GM12892 (cell line): ENCODE measurements around the gene FGD4. TPM values are rescaled to one million over a fixed set of nuclear protein-coding genes. Genes with fewer than 3 reads are reported as not detected.

Source experiments
- DNase-seq: peaks from one replicate; pipeline ENCODE4 v3.0.0; 2011; ENCODE audit not compliant: insufficient read length
- FAIRE-seq: peaks from 2 replicates; lab custom pipeline; 2011; peaks lifted over from hg19 to GRCh38; lab: Jason Lieb, UNC
- POLR2A ChIP-seq: IDR thresholded peaks from 2 replicates; pipeline ENCODE4 v1.6.1; 2011; ENCODE audit warnings: low read depth, low read length, control low read depth
- POLR2AphosphoS5 ChIP-seq: IDR thresholded peaks from 2 replicates; pipeline ENCODE4 v1.6.1; 2011; ENCODE audit warnings: low read depth, low read length, control low read depth
- TAF1 ChIP-seq: IDR thresholded peaks from 2 replicates; pipeline ENCODE4 v1.6.1; 2011; ENCODE audit warnings: low read depth, mild to moderate bottlenecking, control low read depth, low read length, borderline replicate concordance
- polyA plus RNA-seq: library from polyadenylated mRNA; unstranded; fragments of >200 nt; gene quantifications from one replicate; pipeline ENCODE4 v1.2.1, GENCODE V29; 2012; ENCODE audit warnings: missing spikeins, inconsistent platforms; ENCODE audit not compliant: missing spikeins

Gene FGD4
- polyA plus RNA-seq, result not detected

- DNase-seq (peak; percentile 76), FAIRE-seq (peak; percentile 63)
- TF ChIP-seq TAF1 (no peak), POLR2AphosphoS5 (no peak), POLR2A (no peak)
These were observed at the start of gene FGD4 for GRCh38 chr12:32399370-32400113. TSS of gene FGD4 (plus strand) at chr12:32399558.

- TF ChIP-seq TAF1, result no peak
- TF ChIP-seq POLR2AphosphoS5, result no peak
- TF ChIP-seq POLR2A, result no peak
- DNase-seq (no peak), FAIRE-seq (no peak)
These were observed 45.8 kb upstream of the FGD4 start for GRCh38 chr12:32353540-32353939.

- TF ChIP-seq POLR2AphosphoS5 (no peak), POLR2A (no peak), TAF1 (no peak)
- FAIRE-seq (no peak), DNase-seq (no peak)
These were observed 41.6 kb upstream of the FGD4 start for GRCh38 chr12:32357601-32358249.

- DNase-seq, result no peak
- no peak for FAIRE-seq
- TF ChIP-seq TAF1 (no peak), POLR2A (no peak), POLR2AphosphoS5 (no peak)
These were observed 38.4 kb upstream of the FGD4 start for GRCh38 chr12:32360956-32361355.

GRCh38 chr12:32362892-32363291 is 36.5 kb upstream of the FGD4 start:
- no peak for FAIRE-seq
- no peak for DNase-seq
- TF ChIP-seq POLR2A, result no peak
- no peak for TF ChIP-seq POLR2AphosphoS5
- TF ChIP-seq TAF1, result no peak

- DNase-seq (no peak), FAIRE-seq (peak; percentile 74)
- TF ChIP-seq POLR2A, result no peak
- TF ChIP-seq POLR2AphosphoS5, result no peak
- TF ChIP-seq TAF1, result no peak
These were observed 33.8 kb upstream of the FGD4 start for GRCh38 chr12:32365473-32366064.

GRCh38 chr12:32366714-32367113 is 32.6 kb upstream of the FGD4 start:
- TF ChIP-seq POLR2AphosphoS5, result no peak
- no peak for TF ChIP-seq TAF1

GRCh38 chr12:32367381-32367780 is 32.0 kb upstream of the FGD4 start:
- FAIRE-seq, result no peak
- TF ChIP-seq TAF1, result no peak
- TF ChIP-seq POLR2A, result no peak
- no peak for TF ChIP-seq POLR2AphosphoS5
- no peak for DNase-seq

More at GRCh38 chr12:32366714-32367113, 32.6 kb upstream of the FGD4 start:
- DNase-seq, result no peak
- no peak for FAIRE-seq

GRCh38 chr12:32369202-32369601 is 30.2 kb upstream of the FGD4 start:
- DNase-seq (no peak), FAIRE-seq (no peak)
- no peak for TF ChIP-seq POLR2A
- no peak for TF ChIP-seq TAF1
- TF ChIP-seq POLR2AphosphoS5, result no peak

- no peak for DNase-seq
- no peak for FAIRE-seq
- TF ChIP-seq POLR2AphosphoS5 (no peak), POLR2A (no peak), TAF1 (no peak)
These were observed 21.9 kb upstream of the FGD4 start for GRCh38 chr12:32377344-32378055.

GRCh38 chr12:32379213-32379612 is 20.1 kb upstream of the FGD4 start:
- DNase-seq (no peak), FAIRE-seq (no peak)
- TF ChIP-seq TAF1, result no peak
- no peak for TF ChIP-seq POLR2AphosphoS5
- no peak for TF ChIP-seq POLR2A
